A549 (cell line): ENCODE data around the gene CELSR1. TPM values are rescaled to one million over a fixed set of nuclear protein-coding genes. Genes with fewer than 3 reads are reported as not detected.

ENCODE experiments used
- ATAC-seq, 2 experiments: fragments of 200-7000 bp in 1 of 2; fragments of >200 bp in 1 of 2; cut with Nextera tagmentation in 1 of 2; cut with Tn5 transposase in 1 of 2; 3 replicates each; pipeline versions ENCODE4 v1.8.0 to v1.9.1; 2018 to 2020; ENCODE audit warnings: mild to moderate bottlenecking in 1 of 2, moderate library complexity in 1 of 2
- CTCF ChIA-PET: fragments of 300-600 bp; sonication (Branson Sonifier 250); formaldehyde crosslinking; extraction: SDS; loops from one replicate; lab custom pipeline; 2021; ENCODE audit warnings: antibody characterized with exemption, inconsistent platforms; lab: Yijun Ruan, JAX
- POLR2A ChIA-PET: fragments of 350-600 bp; formaldehyde crosslinking; extraction: SDS; loops from one replicate; lab custom pipeline; 2021; ENCODE audit warnings: antibody characterized with exemption, inconsistent platforms; lab: Yijun Ruan, JAX
- DNase-seq, 2 experiments: peaks; one replicate each; pipeline versions ENCODE4 v3.0.0 to v3.0.0-alpha.2; 2011 to 2016; ENCODE audit warnings: low read depth in 1 of 2, low spot score in 1 of 2
- FAIRE-seq: peaks from 2 replicates; lab custom pipeline; 2011; peaks lifted over from hg19 to GRCh38; lab: Jason Lieb, UNC
- H3K27ac ChIP-seq, 2 experiments: fragments of >200 bp; sonication (Bioruptor Twin); formaldehyde crosslinking; 3 replicates each; pipeline ENCODE4 v1.5.1; 2016 to 2017
- H3K4me1 ChIP-seq: fragments of >200 bp; sonication (Bioruptor Twin); formaldehyde crosslinking; 3 replicates; pipeline ENCODE4 v1.6.1; 2016
- H3K4me2 ChIP-seq: fragments of >200 bp; sonication (Bioruptor Twin); formaldehyde crosslinking; 3 replicates; pipeline ENCODE4 v1.6.1; 2016
- H3K4me3 ChIP-seq: fragments of >200 bp; sonication (Bioruptor Twin); formaldehyde crosslinking; 3 replicates; pipeline ENCODE4 v1.5.1; 2016
- H3K9me3 ChIP-seq: fragments of >200 bp; sonication (Bioruptor Twin); formaldehyde crosslinking; 3 replicates; pipeline ENCODE4 v1.6.1; 2016
- ATOH8 ChIP-seq: fragments of 250-450 bp; sonication (Bioruptor Pico); IDR thresholded peaks from 2 replicates; pipeline ENCODE4 v1.5.0; 2020; ENCODE audit warnings: low read depth, mild to moderate bottlenecking, moderate library complexity
- BHLHE40 ChIP-seq: IDR thresholded peaks from 2 replicates; pipeline ENCODE4 v1.6.1; 2012; ENCODE audit warnings: low read depth, low read length, inconsistent platforms
- CBX2 ChIP-seq: fragments of 200-600 bp; sonication (generic); IDR thresholded peaks from 2 replicates; pipeline ENCODE4 v1.6.1; 2016; ENCODE audit warnings: low read depth, mild to moderate bottlenecking, borderline replicate concordance
- CBX8 ChIP-seq: fragments of 200-600 bp; sonication (generic); IDR thresholded peaks from 2 replicates; pipeline ENCODE4 v1.6.1; 2016
- CEBPB ChIP-seq, 2 experiments: fragments of >200 bp in 1 of 2; sonication (Bioruptor Twin) in 1 of 2; formaldehyde crosslinking in 1 of 2; IDR thresholded peaks; 2 replicates each; pipeline ENCODE4 v1.6.1; 2012 to 2016
- CHD2 ChIP-seq: fragments of 150-350 bp; IDR thresholded peaks from 2 replicates; pipeline ENCODE4 v1.6.1; 2014; ENCODE audit warnings: low read length; ENCODE audit not compliant: partially characterized antibody
- CHD4 ChIP-seq: fragments of 200-600 bp; sonication (generic); IDR thresholded peaks from 2 replicates; pipeline ENCODE4 v1.6.1; 2016; ENCODE audit warnings: antibody characterized with exemption, mild to moderate bottlenecking, borderline replicate concordance
- E2F6 ChIP-seq: IDR thresholded peaks from 2 replicates; pipeline ENCODE4 v1.6.1; 2012; ENCODE audit warnings: low read depth, borderline replicate concordance
- EHF ChIP-seq: fragments of 250-450 bp; sonication (Bioruptor Pico); IDR thresholded peaks from 2 replicates; pipeline ENCODE4 v1.5.0; 2020; ENCODE audit warnings: mild to moderate bottlenecking
- ELK1 ChIP-seq: fragments of 150-350 bp; IDR thresholded peaks from 2 replicates; pipeline ENCODE4 v1.6.1; 2014; ENCODE audit warnings: low read depth, mild to moderate bottlenecking, low read length
- FOSB ChIP-seq: fragments of 250-450 bp; sonication (Bioruptor Pico); IDR thresholded peaks from 2 replicates; pipeline ENCODE4 v1.5.0; 2020; ENCODE audit warnings: mild to moderate bottlenecking, moderate library complexity
- HDAC2 ChIP-seq: fragments of 200-600 bp; sonication (generic); IDR thresholded peaks from 2 replicates; pipeline ENCODE4 v1.6.1; 2016
- HOXB13 ChIP-seq: fragments of 250-450 bp; sonication (Bioruptor Pico); IDR thresholded peaks from 2 replicates; pipeline ENCODE4 v1.5.0; 2020; ENCODE audit warnings: low read depth, mild to moderate bottlenecking, moderate library complexity
- HOXB5 ChIP-seq: fragments of 250-450 bp; sonication (Bioruptor Pico); IDR thresholded peaks from 2 replicates; pipeline ENCODE4 v1.5.0; 2020; ENCODE audit warnings: mild to moderate bottlenecking, moderate library complexity
- KDM1A ChIP-seq: fragments of 200-600 bp; sonication (generic); IDR thresholded peaks from 2 replicates; pipeline ENCODE4 v1.6.1; 2016; ENCODE audit warnings: low read depth, mild to moderate bottlenecking
- MAFK ChIP-seq: fragments of 450-650 bp; IDR thresholded peaks from 2 replicates; pipeline ENCODE4 v1.6.1; 2014; ENCODE audit not compliant: partially characterized antibody
- NR3C1 ChIP-seq: fragments of >200 bp; sonication (Bioruptor Twin); formaldehyde crosslinking; IDR thresholded peaks from 3 replicates; pipeline ENCODE4 v1.6.1; 2017
- PBX3 ChIP-seq: IDR thresholded peaks from 2 replicates; pipeline ENCODE4 v1.6.1; 2012
- PHF8 ChIP-seq: fragments of 200-600 bp; sonication (generic); IDR thresholded peaks from 2 replicates; pipeline ENCODE4 v1.6.1; 2016; ENCODE audit warnings: low read depth, mild to moderate bottlenecking, antibody characterized with exemption, moderate library complexity, borderline replicate concordance
- POLR2AphosphoS2 ChIP-seq: conservative IDR thresholded peaks from 2 replicates; pipeline ENCODE4 v1.6.1; 2012; ENCODE audit warnings: low read length, improper control_type of control experiment, inconsistent platforms
- RARB ChIP-seq: fragments of 250-450 bp; sonication (Bioruptor Pico); IDR thresholded peaks from 2 replicates; pipeline ENCODE4 v1.8.0; 2021; ENCODE audit warnings: mild to moderate bottlenecking, moderate library complexity
- SREBF2 ChIP-seq: fragments of 450-650 bp; IDR thresholded peaks from 2 replicates; pipeline ENCODE4 v1.6.1; 2014; ENCODE audit warnings: mild to moderate bottlenecking, moderate library complexity
- ZC3H11A ChIP-seq: fragments of 450-650 bp; IDR thresholded peaks from 2 replicates; pipeline ENCODE4 v1.6.1; 2014; ENCODE audit warnings: antibody characterized with exemption, mild to moderate bottlenecking
- ZFP36 ChIP-seq: fragments of 450-650 bp; IDR thresholded peaks from 2 replicates; pipeline ENCODE4 v1.6.1; 2014; ENCODE audit warnings: borderline replicate concordance; ENCODE audit not compliant: partially characterized antibody
- ZNF302 ChIP-seq: fragments of 250-450 bp; sonication (Bioruptor Pico); IDR thresholded peaks from 2 replicates; pipeline ENCODE4 v1.9.0; 2021; ENCODE audit warnings: inconsistent platforms, mild to moderate bottlenecking, moderate library complexity
- WGBS: methylation state at CpG from one replicate; pipeline ENCODE4 v1.1.6; 2017; ENCODE audit errors: missing lambda C conversion rate; 5-methylcytosine and 5-hydroxymethylcytosine counted together
- polyA plus RNA-seq, 4 experiments: library from polyadenylated mRNA; depleted of rRNA in 3 of 4; stranded (reverse); fragments of >200 nt; fragmentation: RNase III in 1 of 4; extraction: RNeasy Plus Mini Kit Qiagen cat#74134 plus additional on column Dnase treatment in 1 of 4; gene quantifications; 2 replicates in 3 of 4; 3 replicates in 1 of 4; pipeline ENCODE4 v1.2.3, GENCODE V29; 2011 to 2017
- TF ChIP-seq, protein P1 (sequence below): fragments of >200 bp; sonication (Bioruptor Twin); formaldehyde crosslinking; IDR thresholded peaks from 2 replicates; pipeline ENCODE4 v1.6.1; 2016
- TF ChIP-seq, protein P2 (sequence below): fragments of >200 bp; sonication (Bioruptor Twin); formaldehyde crosslinking; IDR thresholded peaks from 3 replicates; pipeline ENCODE4 v1.6.1; 2016
- TF ChIP-seq, protein P3 (sequence below): IDR thresholded peaks from 2 replicates; pipeline ENCODE4 v1.6.1; 2012
- TF ChIP-seq, protein P4 (sequence below): fragments of >200 bp; sonication (Bioruptor Twin); formaldehyde crosslinking; IDR thresholded peaks from 3 replicates; pipeline ENCODE4 v1.5.1; 2016

CELSR1 gene
- polyA plus RNA-seq, 2 of the 4 experiments (the other 2 are of a cell fraction) = 15.3 to 31.8 TPM

GRCh38 chr22:46465793-46466192 is 71.6 kb downstream of the CELSR1 start:
- Histone ChIP-seq H3K4me3 (no peak overlapping the region), H3K4me2 (peak overlapping the region; percentile 13; the same call in 1 of the 3 replicates), H3K27ac (peak overlapping the region; percentile 2 to 82; a peak in 4 of 6 replicates), H3K9me3 (no peaks in the 10 kb centered on the region), H3K4me1 (peaks cover 33% of the 10 kb centered on the region)
- FAIRE-seq (no peak), ATAC-seq (peak in 1 of 2 experiments; percentile 31; a peak in 2 of 6 replicates), DNase-seq (no peak)
- ChIA-PET CTCF (no interaction called here), POLR2A (interaction anchor here (0.6 kb wide), 1 partner anchor 9 kb away, joined by 4 read pairs; no protein-coding TSS in a partner anchor)
- no peak for TF ChIP-seq E2F6
- TF ChIP-seq, protein P1, sequence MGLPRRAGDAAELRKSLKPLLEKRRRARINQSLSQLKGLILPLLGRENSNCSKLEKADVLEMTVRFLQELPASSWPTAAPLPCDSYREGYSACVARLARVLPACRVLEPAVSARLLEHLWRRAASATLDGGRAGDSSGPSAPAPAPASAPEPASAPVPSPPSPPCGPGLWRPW = no peak
- TF ChIP-seq KDM1A = no peak
- TF ChIP-seq MAFK = no peak
- TF ChIP-seq, protein P2, sequence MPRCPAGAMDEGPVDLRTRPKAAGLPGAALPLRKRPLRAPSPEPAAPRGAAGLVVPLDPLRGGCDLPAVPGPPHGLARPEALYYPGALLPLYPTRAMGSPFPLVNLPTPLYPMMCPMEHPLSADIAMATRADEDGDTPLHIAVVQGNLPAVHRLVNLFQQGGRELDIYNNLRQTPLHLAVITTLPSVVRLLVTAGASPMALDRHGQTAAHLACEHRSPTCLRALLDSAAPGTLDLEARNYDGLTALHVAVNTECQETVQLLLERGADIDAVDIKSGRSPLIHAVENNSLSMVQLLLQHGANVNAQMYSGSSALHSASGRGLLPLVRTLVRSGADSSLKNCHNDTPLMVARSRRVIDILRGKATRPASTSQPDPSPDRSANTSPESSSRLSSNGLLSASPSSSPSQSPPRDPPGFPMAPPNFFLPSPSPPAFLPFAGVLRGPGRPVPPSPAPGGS = no peak
- no peak for TF ChIP-seq ZFP36
- no peak for TF ChIP-seq HDAC2
- no peak for TF ChIP-seq SREBF2
- no peak for TF ChIP-seq ZNF302 (CRISPR knock-in tag)
- TF ChIP-seq CBX2 = no peak
- TF ChIP-seq CBX8 = no peak
- TF ChIP-seq PHF8 = no peak
- WGBS = 47% methylated on average over 6 of the region's 12 CpGs

DNA sequence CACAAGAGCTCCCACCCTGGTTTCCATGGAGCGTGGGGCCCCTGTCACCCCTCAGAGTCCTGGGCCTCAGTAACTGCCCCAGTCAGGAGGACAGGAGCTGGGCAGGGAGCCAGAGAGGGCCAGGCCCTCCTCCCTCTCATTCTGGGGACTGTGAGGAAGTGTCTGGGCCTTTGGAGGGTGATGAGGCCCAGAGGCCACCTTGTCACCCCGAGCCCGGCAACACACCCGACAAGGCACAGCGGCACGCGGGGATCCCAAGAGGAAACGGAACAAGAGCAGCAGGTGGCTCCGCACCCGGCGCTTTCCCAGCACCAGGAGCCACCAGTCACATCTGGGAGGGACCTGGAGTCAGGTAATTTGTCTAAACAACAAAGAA is 72.1 kb downstream of the CELSR1 start:
- ChIA-PET POLR2A (interaction anchor here (0.6 kb wide), 1 partner anchor 10 kb away, joined by 4 read pairs; no protein-coding TSS in a partner anchor), CTCF (no interaction called here)
- WGBS = no CpG with 5 or more reads among the region's 11 CpGs
- Histone ChIP-seq H3K4me3 (no peak overlapping the region), H3K27ac (peak overlapping the region in 1 of 2 experiments; percentile 82; a peak in 4 of 6 replicates), H3K4me2 (no peak overlapping the region), H3K9me3 (no peaks in the 10 kb centered on the region), H3K4me1 (peaks cover 33% of the 10 kb centered on the region)
- ATAC-seq = no peak
- no peak for TF ChIP-seq POLR2AphosphoS2
- no peak for TF ChIP-seq ZC3H11A
- no peak for TF ChIP-seq CHD4
- no peak for TF ChIP-seq ATOH8 (CRISPR knock-in tag)
- TF ChIP-seq EHF (CRISPR knock-in tag) = no peak
- no peak for TF ChIP-seq HOXB5 (CRISPR knock-in tag)
- no peak for TF ChIP-seq RARB (CRISPR knock-in tag)
- no peak for TF ChIP-seq PBX3
- TF ChIP-seq E2F6 = no peak
- TF ChIP-seq CHD2 = no peak
- no peak for TF ChIP-seq NR3C1
- no peak for TF ChIP-seq FOSB (CRISPR knock-in tag)
- TF ChIP-seq HOXB13 = no peak
- TF ChIP-seq BHLHE40 = no peak
- TF ChIP-seq MAFK = no peak
- TF ChIP-seq CEBPB (IDR thresholded peaks at IDR 0.05) = no peak
- TF ChIP-seq, protein P3, sequence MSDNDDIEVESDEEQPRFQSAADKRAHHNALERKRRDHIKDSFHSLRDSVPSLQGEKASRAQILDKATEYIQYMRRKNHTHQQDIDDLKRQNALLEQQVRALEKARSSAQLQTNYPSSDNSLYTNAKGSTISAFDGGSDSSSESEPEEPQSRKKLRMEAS = no peak
- no peak for TF ChIP-seq ELK1
- TF ChIP-seq, protein P4, sequence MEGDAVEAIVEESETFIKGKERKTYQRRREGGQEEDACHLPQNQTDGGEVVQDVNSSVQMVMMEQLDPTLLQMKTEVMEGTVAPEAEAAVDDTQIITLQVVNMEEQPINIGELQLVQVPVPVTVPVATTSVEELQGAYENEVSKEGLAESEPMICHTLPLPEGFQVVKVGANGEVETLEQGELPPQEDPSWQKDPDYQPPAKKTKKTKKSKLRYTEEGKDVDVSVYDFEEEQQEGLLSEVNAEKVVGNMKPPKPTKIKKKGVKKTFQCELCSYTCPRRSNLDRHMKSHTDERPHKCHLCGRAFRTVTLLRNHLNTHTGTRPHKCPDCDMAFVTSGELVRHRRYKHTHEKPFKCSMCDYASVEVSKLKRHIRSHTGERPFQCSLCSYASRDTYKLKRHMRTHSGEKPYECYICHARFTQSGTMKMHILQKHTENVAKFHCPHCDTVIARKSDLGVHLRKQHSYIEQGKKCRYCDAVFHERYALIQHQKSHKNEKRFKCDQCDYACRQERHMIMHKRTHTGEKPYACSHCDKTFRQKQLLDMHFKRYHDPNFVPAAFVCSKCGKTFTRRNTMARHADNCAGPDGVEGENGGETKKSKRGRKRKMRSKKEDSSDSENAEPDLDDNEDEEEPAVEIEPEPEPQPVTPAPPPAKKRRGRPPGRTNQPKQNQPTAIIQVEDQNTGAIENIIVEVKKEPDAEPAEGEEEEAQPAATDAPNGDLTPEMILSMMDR = no peak
- DNase-seq = no peak
- FAIRE-seq = no peak
